GM23338 (cell line): ENCODE measurements around the gene LY86. TPM values are rescaled to one million over a fixed set of nuclear protein-coding genes. Genes with fewer than 3 reads are reported as not detected.
A peak's percentile ranks its signal among the peaks of the same experiment; 100 is the strongest.

Experiments
- ATAC-seq: fragments of 200-7000 bp; cut with Tn5 transposase; 3 replicates; pipeline ENCODE4 v1.9.1; 2020
- DNase-seq: peaks from one replicate; pipeline ENCODE4 v3.0.0-alpha.2; 2015; ENCODE audit warnings: low spot score
- H2AFZ ChIP-seq: fragments of 200-600 bp; sonication (generic); 2 replicates; pipeline ENCODE4 v1.8.0; 2016; ENCODE audit warnings: antibody characterized with exemption, mild to moderate bottlenecking, moderate library complexity
- H3F3A ChIP-seq: fragments of 200-600 bp; sonication (generic); replicated peaks from 2 replicates; pipeline ENCODE4 v1.8.0; 2017; ENCODE audit warnings: antibody characterized with exemption, mixed run types, low read depth
- H3K27ac ChIP-seq: fragments of 200-600 bp; sonication (generic); 2 replicates; pipeline ENCODE4 v1.6.1; 2016; ENCODE audit warnings: low read depth
- H3K27me3 ChIP-seq: fragments of 200-600 bp; sonication (generic); 2 replicates; pipeline ENCODE4 v1.8.0; 2016; ENCODE audit warnings: mild to moderate bottlenecking, mixed run types, moderate library complexity; ENCODE audit not compliant: insufficient read depth
- H3K36me3 ChIP-seq: fragments of 200-600 bp; sonication (generic); 2 replicates; pipeline ENCODE4 v1.8.0; 2016; ENCODE audit warnings: mild to moderate bottlenecking; ENCODE audit not compliant: insufficient read depth
- H3K4me1 ChIP-seq: fragments of 200-600 bp; sonication (generic); 2 replicates; pipeline ENCODE4 v1.8.0; 2016; ENCODE audit warnings: mild to moderate bottlenecking, moderate library complexity; ENCODE audit not compliant: insufficient read depth
- H3K4me2 ChIP-seq: fragments of 200-600 bp; sonication (generic); 2 replicates; pipeline ENCODE4 v1.7.1; 2017; ENCODE audit warnings: mixed run types
- H3K4me3 ChIP-seq: fragments of 200-600 bp; sonication (generic); 2 replicates; pipeline ENCODE4 v1.6.1; 2016; ENCODE audit warnings: mixed run types
- H3K79me2 ChIP-seq: fragments of 200-600 bp; sonication (generic); replicated peaks from 2 replicates; pipeline ENCODE4 v1.8.0; 2017; ENCODE audit warnings: mild to moderate bottlenecking; ENCODE audit not compliant: insufficient read depth
- H3K9me2 ChIP-seq: fragments of 200-600 bp; sonication (generic); 2 replicates; pipeline ENCODE4 v1.8.0; 2017; ENCODE audit not compliant: insufficient read depth
- H4K20me1 ChIP-seq: fragments of 200-600 bp; sonication (generic); replicated peaks from 2 replicates; pipeline ENCODE4 v1.8.0; 2017; ENCODE audit warnings: mild to moderate bottlenecking; ENCODE audit not compliant: insufficient read depth
- H3K27ac Mint-ChIP-seq: 2 replicates; pipeline ENCODE4 v1.8.0; 2020; ENCODE audit warnings: inconsistent platforms, mild to moderate bottlenecking, moderate library complexity, mixed read lengths
- H3K27me3 Mint-ChIP-seq: 3 replicates; pipeline ENCODE4 v1.8.0; 2022; ENCODE audit warnings: low read depth, mild to moderate bottlenecking, moderate library complexity, mixed read lengths, inconsistent platforms; ENCODE audit not compliant: insufficient read depth, poor library complexity
- H3K36me3 Mint-ChIP-seq: 3 replicates; pipeline ENCODE4 v1.8.0; 2021; ENCODE audit warnings: low read depth, mild to moderate bottlenecking, inconsistent platforms, moderate library complexity, mixed read lengths
- H3K4me1 Mint-ChIP-seq: 3 replicates; pipeline ENCODE4 v1.8.0; 2020; ENCODE audit warnings: mild to moderate bottlenecking, inconsistent platforms, mixed read lengths
- H3K4me3 Mint-ChIP-seq: 3 replicates; pipeline ENCODE4 v1.8.0; 2021; ENCODE audit warnings: moderate library complexity, mild to moderate bottlenecking, inconsistent platforms, mixed read lengths
- H3K9me3 Mint-ChIP-seq: 3 replicates; pipeline ENCODE4 v1.8.0; 2020; ENCODE audit warnings: moderate library complexity, mild to moderate bottlenecking, inconsistent platforms, mixed read lengths
- CREB1 ChIP-seq: fragments of 250-450 bp; sonication (Bioruptor Pico); IDR thresholded peaks from 2 replicates; pipeline ENCODE4 v1.5.0; 2020; ENCODE audit warnings: low read depth, mild to moderate bottlenecking, moderate library complexity
- ETS1 ChIP-seq: IDR thresholded peaks from 2 replicates; pipeline ENCODE4 v1.6.1; 2016; ENCODE audit warnings: antibody characterized with exemption
- EZH2 ChIP-seq: fragments of 200-600 bp; sonication (generic); IDR thresholded peaks from one replicate; pipeline ENCODE4 v1.8.0; 2017; ENCODE audit warnings: antibody characterized with exemption, mild to moderate bottlenecking, low read depth; ENCODE audit not compliant: unreplicated experiment
- EZH2phosphoT487 ChIP-seq: fragments of 200-600 bp; sonication (generic); IDR thresholded peaks from one replicate; pipeline ENCODE4 v1.8.1; 2018; ENCODE audit warnings: antibody characterized with exemption; ENCODE audit not compliant: unreplicated experiment
- JUNB ChIP-seq: IDR thresholded peaks from one replicate; pipeline ENCODE4 v1.6.1; 2016; ENCODE audit warnings: antibody characterized with exemption; ENCODE audit not compliant: unreplicated experiment
- NANOG ChIP-seq: IDR thresholded peaks from 2 replicates; pipeline ENCODE4 v1.6.1; 2016; ENCODE audit warnings: antibody characterized with exemption, borderline replicate concordance
- POLR2AphosphoS5 ChIP-seq: IDR thresholded peaks from 2 replicates; pipeline ENCODE4 v1.6.1; 2016; ENCODE audit warnings: antibody characterized with exemption, low read depth
- STAT1 ChIP-seq: IDR thresholded peaks from one replicate; pipeline ENCODE4 v1.6.1; 2016; ENCODE audit warnings: antibody characterized with exemption; ENCODE audit not compliant: unreplicated experiment
- ZNF331 ChIP-seq: fragments of 250-450 bp; sonication (Bioruptor Pico); IDR thresholded peaks from 2 replicates; pipeline ENCODE4 v1.5.0; 2020; ENCODE audit warnings: low read depth, mild to moderate bottlenecking, moderate library complexity
- polyA plus RNA-seq: library from polyadenylated mRNA; unstranded; fragments of >200 nt; fragmentation: Nextera tagmentation; extraction: Ambion mirVana; gene quantifications from 2 replicates; pipeline ENCODE4 v1.2.1, GENCODE V29; 2016
- total RNA-seq: library from RNA; depleted of rRNA; stranded (reverse); fragments of >200 nt; shearing (Covaris generic); gene quantifications from 2 replicates; pipeline ENCODE4 v1.2.3, GENCODE V29; 2014
- TF ChIP-seq, protein P1 (sequence below): IDR thresholded peaks from one replicate; pipeline ENCODE4 v1.6.1; 2018; ENCODE audit warnings: antibody characterized with exemption; ENCODE audit not compliant: unreplicated experiment
- TF ChIP-seq, protein P2 (sequence below), 2 experiments: fragments of 200-600 bp in 1 of 2; sonication (generic) in 1 of 2; conservative IDR thresholded peaks; 2 replicates each; pipeline versions ENCODE4 v1.5.1 to v1.6.1; 2016 to 2017; ENCODE audit warnings: antibody characterized with exemption in 2 of 2, low read depth in 2 of 2, mild to moderate bottlenecking in 2 of 2, moderate library complexity in 1 of 2

Gene LY86
- total and polyA plus RNA-seq, 2 experiments from 2014 or later, result 0.29 TPM; not detected in 1

GRCh38 chr6:6556738-6557503 is 31.6 kb upstream of the LY86 start:
- H3K27me3 Mint-ChIP-seq, result peaks cover 1% of the 10 kb centered on the region
- Histone ChIP-seq H3K4me2 (no peak overlapping the region), H3K36me3 (no peaks in the 10 kb centered on the region), H3K27ac (no peak overlapping the region), H2AFZ (no peak overlapping the region), H3K9me2 (no peaks in the 10 kb centered on the region), H4K20me1 (no peaks in the 10 kb centered on the region), H3F3A (no peaks in the 10 kb centered on the region), H3K4me3 (no peak overlapping the region), H3K4me1 (no peaks in the 10 kb centered on the region), H3K79me2 (no peaks in the 10 kb centered on the region), H3K27me3 (no peaks in the 10 kb centered on the region)
- no peak overlapping the region for H3K27ac Mint-ChIP-seq
- TF ChIP-seq, protein P1, sequence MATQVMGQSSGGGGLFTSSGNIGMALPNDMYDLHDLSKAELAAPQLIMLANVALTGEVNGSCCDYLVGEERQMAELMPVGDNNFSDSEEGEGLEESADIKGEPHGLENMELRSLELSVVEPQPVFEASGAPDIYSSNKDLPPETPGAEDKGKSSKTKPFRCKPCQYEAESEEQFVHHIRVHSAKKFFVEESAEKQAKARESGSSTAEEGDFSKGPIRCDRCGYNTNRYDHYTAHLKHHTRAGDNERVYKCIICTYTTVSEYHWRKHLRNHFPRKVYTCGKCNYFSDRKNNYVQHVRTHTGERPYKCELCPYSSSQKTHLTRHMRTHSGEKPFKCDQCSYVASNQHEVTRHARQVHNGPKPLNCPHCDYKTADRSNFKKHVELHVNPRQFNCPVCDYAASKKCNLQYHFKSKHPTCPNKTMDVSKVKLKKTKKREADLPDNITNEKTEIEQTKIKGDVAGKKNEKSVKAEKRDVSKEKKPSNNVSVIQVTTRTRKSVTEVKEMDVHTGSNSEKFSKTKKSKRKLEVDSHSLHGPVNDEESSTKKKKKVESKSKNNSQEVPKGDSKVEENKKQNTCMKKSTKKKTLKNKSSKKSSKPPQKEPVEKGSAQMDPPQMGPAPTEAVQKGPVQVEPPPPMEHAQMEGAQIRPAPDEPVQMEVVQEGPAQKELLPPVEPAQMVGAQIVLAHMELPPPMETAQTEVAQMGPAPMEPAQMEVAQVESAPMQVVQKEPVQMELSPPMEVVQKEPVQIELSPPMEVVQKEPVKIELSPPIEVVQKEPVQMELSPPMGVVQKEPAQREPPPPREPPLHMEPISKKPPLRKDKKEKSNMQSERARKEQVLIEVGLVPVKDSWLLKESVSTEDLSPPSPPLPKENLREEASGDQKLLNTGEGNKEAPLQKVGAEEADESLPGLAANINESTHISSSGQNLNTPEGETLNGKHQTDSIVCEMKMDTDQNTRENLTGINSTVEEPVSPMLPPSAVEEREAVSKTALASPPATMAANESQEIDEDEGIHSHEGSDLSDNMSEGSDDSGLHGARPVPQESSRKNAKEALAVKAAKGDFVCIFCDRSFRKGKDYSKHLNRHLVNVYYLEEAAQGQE, result no peak
- TF ChIP-seq ZNF331 (CRISPR knock-in tag) (no peak), EZH2phosphoT487 (no peak), POLR2AphosphoS5 (no peak), CREB1 (CRISPR knock-in tag) (no peak), STAT1 (no peak), NANOG (no peak)
- TF ChIP-seq, protein P2, sequence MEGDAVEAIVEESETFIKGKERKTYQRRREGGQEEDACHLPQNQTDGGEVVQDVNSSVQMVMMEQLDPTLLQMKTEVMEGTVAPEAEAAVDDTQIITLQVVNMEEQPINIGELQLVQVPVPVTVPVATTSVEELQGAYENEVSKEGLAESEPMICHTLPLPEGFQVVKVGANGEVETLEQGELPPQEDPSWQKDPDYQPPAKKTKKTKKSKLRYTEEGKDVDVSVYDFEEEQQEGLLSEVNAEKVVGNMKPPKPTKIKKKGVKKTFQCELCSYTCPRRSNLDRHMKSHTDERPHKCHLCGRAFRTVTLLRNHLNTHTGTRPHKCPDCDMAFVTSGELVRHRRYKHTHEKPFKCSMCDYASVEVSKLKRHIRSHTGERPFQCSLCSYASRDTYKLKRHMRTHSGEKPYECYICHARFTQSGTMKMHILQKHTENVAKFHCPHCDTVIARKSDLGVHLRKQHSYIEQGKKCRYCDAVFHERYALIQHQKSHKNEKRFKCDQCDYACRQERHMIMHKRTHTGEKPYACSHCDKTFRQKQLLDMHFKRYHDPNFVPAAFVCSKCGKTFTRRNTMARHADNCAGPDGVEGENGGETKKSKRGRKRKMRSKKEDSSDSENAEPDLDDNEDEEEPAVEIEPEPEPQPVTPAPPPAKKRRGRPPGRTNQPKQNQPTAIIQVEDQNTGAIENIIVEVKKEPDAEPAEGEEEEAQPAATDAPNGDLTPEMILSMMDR (conservative IDR thresholded peaks at IDR 0.05; ENCODE audit: low read depth in 2 of 2), result peak; percentile 88 to 99
- H3K4me3 Mint-ChIP-seq, result no peak overlapping the region
- H3K4me1 Mint-ChIP-seq, result peaks cover 3% of the 10 kb centered on the region; the same call in 2 of the 3 replicates
- DNase-seq, result peak; percentile 81
- H3K9me3 Mint-ChIP-seq, result no peaks in the 10 kb centered on the region
- peak; percentile 97 for ATAC-seq
- no peaks in the 10 kb centered on the region for H3K36me3 Mint-ChIP-seq

DNA sequence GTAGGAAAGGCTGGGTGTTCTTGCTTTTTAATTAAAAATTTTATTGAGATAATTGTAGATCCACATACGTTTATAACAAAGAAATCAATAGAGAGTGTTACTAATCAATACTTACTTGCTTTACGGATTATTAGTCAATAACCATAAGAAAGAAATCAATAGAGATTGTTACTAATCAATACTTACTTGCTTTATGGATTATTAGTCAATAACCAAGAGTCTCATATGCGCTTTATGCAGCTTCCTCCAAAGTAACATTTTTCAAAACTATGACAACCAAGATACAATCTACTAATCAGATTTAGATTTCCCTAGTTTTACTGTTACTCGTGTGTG is 31.0 kb upstream of the LY86 start:
- ATAC-seq (no peak), DNase-seq (no peak)
- Histone ChIP-seq H3K4me2 (no peak overlapping the region), H3K4me1 (no peaks in the 10 kb centered on the region), H3K36me3 (no peaks in the 10 kb centered on the region), H3K27me3 (no peaks in the 10 kb centered on the region), H3K4me3 (no peak overlapping the region), H3K9me2 (no peaks in the 10 kb centered on the region), H3K79me2 (no peaks in the 10 kb centered on the region), H4K20me1 (no peaks in the 10 kb centered on the region), H2AFZ (no peak overlapping the region), H3F3A (no peaks in the 10 kb centered on the region), H3K27ac (no peak overlapping the region)
- H3K27me3 Mint-ChIP-seq, result peaks cover 3% of the 10 kb centered on the region
- H3K9me3 Mint-ChIP-seq, result peaks cover 4% of the 10 kb centered on the region
- peaks cover 3% of the 10 kb centered on the region; the same call in 2 of the 3 replicates for H3K4me1 Mint-ChIP-seq
- no peak overlapping the region for H3K4me3 Mint-ChIP-seq
- no peak for TF ChIP-seq ETS1
- TF ChIP-seq EZH2phosphoT487, result no peak
- no peak for TF ChIP-seq CREB1 (CRISPR knock-in tag)
- TF ChIP-seq, protein P2 (conservative IDR thresholded peaks at IDR 0.05; ENCODE audit: low read depth in 2 of 2), result no peak
- TF ChIP-seq, protein P1, result no peak
- TF ChIP-seq JUNB, result no peak
- no peak for TF ChIP-seq EZH2
- H3K27ac Mint-ChIP-seq, result no peak overlapping the region
- peaks cover 3% of the 10 kb centered on the region; the same call in 2 of the 3 replicates for H3K36me3 Mint-ChIP-seq
